Activated T-cell treated with anti-CD3 and anti-CD28 coated beads for 24 hours (primary cell): ENCODE data around the gene KPNA6.
A peak's percentile ranks its signal among the peaks of the same experiment; 100 is the strongest.
"Not testable (repeated sequence)": the region's sequence is repeated elsewhere in the genome, so short reads cannot be mapped to it uniquely, and the experiment has no call there.

Experiments
- DNase-seq: peaks from one replicate; pipeline ENCODE4 v3.0.0-alpha.2; 2020; ENCODE audit warnings: low read depth

KPNA6 gene

GRCh38 chr1:32142446-32143301, 34.8 kb downstream of the KPNA6 start:
- DNase-seq = no peak

GRCh38 chr1:32143302-32143695, 35.4 kb downstream of the KPNA6 start:
- DNase-seq = not testable (repeated sequence)

GRCh38 chr1:32144033-32144432, 36.2 kb downstream of the KPNA6 start:
- DNase-seq = no peak

GRCh38 chr1:32147799-32148198, 39.9 kb downstream of the KPNA6 start:
- DNase-seq = not testable (repeated sequence)

GRCh38 chr1:32150847-32151246, 43.0 kb downstream of the KPNA6 start:
- DNase-seq = no peak

GRCh38 chr1:32151319-32151787, 43.5 kb downstream of the KPNA6 start:
- DNase-seq = no peak

- no peak for DNase-seq
These were observed 51.3 kb downstream of the KPNA6 start for GRCh38 chr1:32159189-32159588.

- no peak for DNase-seq
These were observed 55.5 kb downstream of the KPNA6 start for GRCh38 chr1:32163405-32163804.

GRCh38 chr1:32165633-32166032, 57.8 kb downstream of the KPNA6 start:
- not testable (repeated sequence) for DNase-seq

- no peak for DNase-seq
These were observed 63.1 kb downstream of the KPNA6 start for GRCh38 chr1:32170991-32171390.

- DNase-seq = no peak
These were observed 64.9 kb downstream of the KPNA6 start for GRCh38 chr1:32172621-32173245.

- DNase-seq = no peak
These were observed 70.7 kb downstream of the KPNA6 start for GRCh38 chr1:32178380-32179192.

GRCh38 chr1:32179193-32179442, 71.3 kb downstream of the KPNA6 start:
- DNase-seq = no peak

GRCh38 chr1:32179443-32180185, 71.8 kb downstream of the KPNA6 start, which contains the start of gene TXLNA:
TXLNA (plus strand) TSS chr1:32179675; CDS start chr1:32180346, 671 bp downstream.
- DNase-seq = peak; percentile 88

- peak; percentile 10 for DNase-seq
These were observed 72.6 kb downstream of the KPNA6 start for GRCh38 chr1:32180186-32181060.

GRCh38 chr1:32181065-32181464, 73.2 kb downstream of the KPNA6 start:
- DNase-seq = no peak

- DNase-seq = no peak
These were observed 73.7 kb downstream of the KPNA6 start for GRCh38 chr1:32181563-32181962.

- DNase-seq = no peak
These were observed 74.2 kb downstream of the KPNA6 start for GRCh38 chr1:32182060-32182459.

GRCh38 chr1:32184650-32185049, 76.8 kb downstream of the KPNA6 start:
- DNase-seq = no peak

GRCh38 chr1:32186077-32186476, 78.2 kb downstream of the KPNA6 start:
- DNase-seq = no peak

GRCh38 chr1:32186491-32186890, 78.6 kb downstream of the KPNA6 start:
- no peak for DNase-seq
